Activated CD8-positive, alpha-beta memory T cell treated with anti-CD3 and anti-CD28 coated beads for 36 hours (primary cell): ENCODE results near the gene ZNF668. TPM values are rescaled to one million over a fixed set of nuclear protein-coding genes. Genes with fewer than 3 reads are reported as not detected.

Source experiments
- CTCF ChIA-PET: fragments of 350-600 bp; sonication (Branson Sonifier 250); formaldehyde crosslinking; loops from one replicate; lab custom pipeline; 2021; ENCODE audit warnings: antibody characterized with exemption; lab: Charles Lee
- POLR2A ChIA-PET: fragments of 350-600 bp; sonication (Branson Sonifier 250); formaldehyde crosslinking; loops from one replicate; lab custom pipeline; 2021; ENCODE audit warnings: antibody characterized with exemption; lab: Charles Lee
- total RNA-seq, 2 experiments: library from RNA; stranded (reverse); gene quantifications; one replicate each; pipeline ENCODE4 v1.2.3, GENCODE V29; 2021

ZNF668 gene
- total RNA-seq, 2 experiments from 2014 or later = 16.8 to 17.2 TPM

GRCh38 chr16:31085411-31085810 is 11.4 kb upstream of the ZNF668 start:
- ChIA-PET CTCF (interaction anchor here (1.1 kb wide), 1 partner anchor 39 kb away, joined by 4 read pairs; no protein-coding TSS in a partner anchor), POLR2A (no interaction called here)

GRCh38 chr16:31084584-31085302 is 10.7 kb upstream of the ZNF668 start:
- ChIA-PET POLR2A (interaction anchor here (1.2 kb wide), 1 partner anchor 11 kb away, joined by 4 read pairs; the partner anchor contains the start of genes ZNF646 and ZNF668), CTCF (interaction anchor here (1.1 kb wide), 1 partner anchor 39 kb away, joined by 4 read pairs; no protein-coding TSS in a partner anchor)

GRCh38 chr16:31083981-31084380 is 9.9 kb upstream of the ZNF668 start:
- ChIA-PET POLR2A (interaction anchor here (1.2 kb wide), 1 partner anchor 10 kb away, joined by 4 read pairs; the partner anchor contains the start of genes ZNF646 and ZNF668), CTCF (interaction anchor here (1.1 kb wide), 1 partner anchor 38 kb away, joined by 4 read pairs; no protein-coding TSS in a partner anchor)

GRCh38 chr16:31083556-31083955 is 9.5 kb upstream of the ZNF668 start:
- POLR2A ChIA-PET = no interaction called here
- CTCF ChIA-PET = no interaction called here

- POLR2A ChIA-PET = no interaction called here
- CTCF ChIA-PET = no interaction called here
These were observed 9.0 kb upstream of the ZNF668 start for GRCh38 chr16:31083081-31083480.

GRCh38 chr16:31082368-31083045 is 8.5 kb upstream of the ZNF668 start:
- ChIA-PET CTCF (no interaction called here), POLR2A (no interaction called here)

- POLR2A ChIA-PET = no interaction called here
- CTCF ChIA-PET = no interaction called here
These were observed 7.7 kb upstream of the ZNF668 start for GRCh38 chr16:31081428-31082351.

- CTCF ChIA-PET = no interaction called here
- POLR2A ChIA-PET = no interaction called here
These were observed 6.8 kb upstream of the ZNF668 start for GRCh38 chr16:31080756-31081419.

GRCh38 chr16:31080035-31080629 is 6.1 kb upstream of the ZNF668 start:
- POLR2A ChIA-PET = no interaction called here
- CTCF ChIA-PET = interaction anchor here (0.8 kb wide), 1 partner anchor 15 kb away, joined by 3 read pairs; no protein-coding TSS in a partner anchor

GRCh38 chr16:31079342-31079944 is 5.4 kb upstream of the ZNF668 start:
- ChIA-PET POLR2A (no interaction called here), CTCF (interaction anchor here (0.8 kb wide), 1 partner anchor 16 kb away, joined by 3 read pairs; no protein-coding TSS in a partner anchor)

GRCh38 chr16:31078597-31079341 is 4.7 kb upstream of the ZNF668 start:
- ChIA-PET POLR2A (no interaction called here), CTCF (interaction anchor here (0.8 kb wide), 1 partner anchor 17 kb away, joined by 3 read pairs; no protein-coding TSS in a partner anchor)

GRCh38 chr16:31077592-31078396 is 3.8 kb upstream of the ZNF668 start:
- ChIA-PET CTCF (no interaction called here), POLR2A (no interaction called here)

GRCh38 chr16:31077024-31077423 is 3.0 kb upstream of the ZNF668 start:
- ChIA-PET CTCF (no interaction called here), POLR2A (no interaction called here)

- CTCF ChIA-PET = interaction anchor here (0.9 kb wide), 1 partner anchor 232 kb away, joined by 3 read pairs; no protein-coding TSS in a partner anchor
- POLR2A ChIA-PET = no interaction called here
These were observed 2.3 kb upstream of the ZNF668 start for GRCh38 chr16:31076319-31076718.

- ChIA-PET POLR2A (interaction anchor here (0.8 to 2.0 kb wide), 8 partner anchors 10 to 384 kb away, joined by 3 to 11 read pairs (median 8); partner anchors contain the start of genes ARMC5, FUS, HSD3B7 and KAT8), CTCF (interaction anchor here (1.4 to 1.6 kb wide), 2 partner anchors 19 to 67 kb away, joined by 3 to 8 read pairs; partner anchors contain the start of gene VKORC1)
These were observed 759 bp upstream of the ZNF668 start for GRCh38 chr16:31074814-31075183.
